ENCODE data around the gene NLGN1.

- TF ChIP-seq CTCF (IDR thresholded peaks at IDR 0.05; ENCODE audit: poor library complexity): no peak
- TF ChIP-seq EZH2phosphoT487 (IDR thresholded peaks at IDR 0.05; ENCODE audit: low read depth, severe bottlenecking, unreplicated experiment): no peak
- no peak for TF ChIP-seq EZH2 (IDR thresholded peaks at IDR 0.05; ENCODE audit: borderline replicate concordance)
Observed at GRCh38 chr3:174192471-174192870, 794.9 kb downstream of the NLGN1 start.

Measured in hepatocyte (in vitro differentiated cells).